GM19043 (cell line): Measurements from ENCODE around the gene EIF2A.

ENCODE experiments used
- ATAC-seq: cut with Tn5 transposase; IDR thresholded peaks from one replicate; pipeline ENCODE4 v1.9.1; 2021; ENCODE audit warnings: low read depth; ENCODE audit not compliant: unreplicated experiment

The EIF2A gene

DNA sequence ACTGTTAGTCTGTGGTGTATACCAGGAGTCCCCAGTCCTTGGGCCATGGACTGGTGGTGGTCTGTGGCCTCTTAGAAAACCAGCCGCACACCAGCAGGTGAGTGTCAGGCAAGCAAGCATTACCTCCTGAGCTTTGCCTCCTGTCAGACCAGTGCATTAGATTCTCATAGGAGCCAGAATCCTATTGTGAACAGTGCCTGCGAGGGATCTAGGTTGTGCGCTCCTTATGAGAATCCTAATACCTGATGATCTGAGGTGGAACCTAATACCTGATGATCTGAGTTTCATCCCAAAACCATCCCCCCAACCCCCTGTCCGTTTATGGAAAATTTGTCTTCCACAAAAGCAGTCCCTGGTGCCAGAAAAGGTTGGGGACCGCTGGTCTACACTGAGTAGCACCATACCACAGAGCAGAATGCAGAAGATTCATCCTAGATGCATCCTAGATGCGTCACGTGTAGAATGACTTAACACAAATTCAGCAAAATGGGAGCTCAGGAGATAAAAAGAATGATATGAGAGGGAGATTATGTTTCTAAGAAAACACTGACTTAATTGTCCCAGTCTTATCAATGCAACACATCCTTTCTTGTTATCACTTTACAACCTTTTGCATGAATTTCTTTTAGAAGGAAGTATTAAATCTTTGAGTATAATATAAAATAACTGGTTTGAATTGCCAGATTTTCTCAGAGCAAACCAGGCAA is 85.1 kb downstream of the EIF2A start:
- ATAC-seq = no peak

DNA sequence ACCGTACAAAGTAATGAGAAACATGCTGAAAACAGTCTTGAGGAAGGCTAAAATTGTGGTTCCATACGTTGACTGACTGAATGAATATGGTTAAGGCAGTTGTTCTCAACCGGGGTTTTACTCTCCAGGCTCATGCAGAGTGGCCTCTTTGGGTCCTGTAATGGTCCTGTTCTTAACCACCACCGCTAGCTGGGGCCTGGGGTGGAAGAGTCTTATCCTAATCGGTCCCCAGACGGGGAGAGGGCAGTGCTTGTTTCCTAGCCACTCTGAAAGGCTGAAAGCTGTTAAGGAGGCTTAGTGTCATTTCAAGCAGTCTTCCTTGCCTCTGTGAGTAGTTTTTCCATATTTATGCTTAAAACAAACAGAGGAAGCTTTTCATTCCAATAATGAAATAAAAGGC is 88.5 kb downstream of the EIF2A start:
- ATAC-seq = no peak

DNA sequence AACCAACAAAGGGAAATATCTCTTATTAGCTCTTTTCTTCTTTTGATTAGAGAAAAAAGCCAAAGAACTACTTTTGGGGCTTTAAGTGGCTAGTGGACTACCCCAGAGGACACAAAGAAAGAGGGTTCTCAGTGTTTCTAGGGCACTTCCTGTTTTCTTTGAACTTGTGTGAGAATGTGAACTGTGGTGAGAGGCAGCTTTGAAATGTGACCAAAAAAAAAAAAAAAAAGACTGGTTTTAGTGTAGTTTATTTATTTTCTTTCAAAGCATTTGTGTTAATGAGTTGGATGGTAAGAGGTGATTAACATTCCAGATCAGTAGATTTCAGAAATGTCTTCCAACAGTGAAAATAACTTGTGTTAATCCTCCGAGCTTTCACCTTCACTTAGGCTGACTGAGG is 88.9 kb downstream of the EIF2A start:
- peak; percentile 61 for ATAC-seq
